Measurements from ENCODE around the gene ATL1.

DNA sequence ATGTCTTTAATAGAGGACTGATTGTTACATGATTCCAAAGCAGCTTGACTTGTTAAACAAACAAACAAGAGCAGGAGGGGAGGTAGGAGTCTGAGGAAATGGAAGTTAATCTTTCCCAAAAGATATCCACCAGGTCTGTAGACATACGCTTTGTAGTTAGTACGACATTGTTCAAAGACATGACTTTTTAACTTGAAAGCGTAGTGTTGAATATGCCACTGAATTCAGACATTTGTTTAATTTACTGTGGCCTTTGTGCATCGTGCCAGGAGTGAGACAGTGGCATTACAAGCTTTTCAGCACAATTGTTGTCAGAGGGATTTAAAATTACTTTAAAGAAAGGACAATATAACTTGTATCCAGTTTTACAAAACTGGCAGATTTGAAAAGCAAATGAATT, 55.1 kb downstream of the ATL1 start:
- TF ChIP-seq POLR2AphosphoS5 (IDR thresholded peaks at IDR 0.05; ENCODE audit: low read depth, low read length), result no peak
- no peak for TF ChIP-seq POLR2A (IDR thresholded peaks at IDR 0.05; ENCODE audit: low read depth, low read length)
